GM19035 (cell line): Measurements from ENCODE around the gene SFXN5.

Experiments
- ATAC-seq: cut with Tn5 transposase; IDR thresholded peaks from one replicate; pipeline ENCODE4 v1.9.1; 2021; ENCODE audit not compliant: unreplicated experiment

The SFXN5 gene

DNA sequence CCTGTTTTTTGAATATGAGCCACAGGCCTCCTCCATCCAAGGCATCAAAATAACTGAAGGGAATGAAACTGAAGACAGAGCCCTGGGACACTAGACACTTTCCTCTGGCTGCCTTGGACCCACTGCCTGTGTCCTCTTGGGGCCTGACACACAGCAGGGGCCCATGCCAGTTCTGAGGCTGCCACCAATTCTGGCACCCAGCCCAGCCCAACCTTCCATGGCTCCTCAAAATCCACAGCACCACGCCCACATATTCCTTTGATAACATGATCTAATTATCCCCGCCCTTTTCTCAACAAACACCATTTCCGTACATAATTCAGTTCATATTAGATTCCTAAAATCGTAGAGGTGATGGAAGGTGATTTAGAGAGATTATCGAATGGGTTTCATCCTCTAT is 90.0 kb downstream of the SFXN5 start:
- no peak for ATAC-seq

DNA sequence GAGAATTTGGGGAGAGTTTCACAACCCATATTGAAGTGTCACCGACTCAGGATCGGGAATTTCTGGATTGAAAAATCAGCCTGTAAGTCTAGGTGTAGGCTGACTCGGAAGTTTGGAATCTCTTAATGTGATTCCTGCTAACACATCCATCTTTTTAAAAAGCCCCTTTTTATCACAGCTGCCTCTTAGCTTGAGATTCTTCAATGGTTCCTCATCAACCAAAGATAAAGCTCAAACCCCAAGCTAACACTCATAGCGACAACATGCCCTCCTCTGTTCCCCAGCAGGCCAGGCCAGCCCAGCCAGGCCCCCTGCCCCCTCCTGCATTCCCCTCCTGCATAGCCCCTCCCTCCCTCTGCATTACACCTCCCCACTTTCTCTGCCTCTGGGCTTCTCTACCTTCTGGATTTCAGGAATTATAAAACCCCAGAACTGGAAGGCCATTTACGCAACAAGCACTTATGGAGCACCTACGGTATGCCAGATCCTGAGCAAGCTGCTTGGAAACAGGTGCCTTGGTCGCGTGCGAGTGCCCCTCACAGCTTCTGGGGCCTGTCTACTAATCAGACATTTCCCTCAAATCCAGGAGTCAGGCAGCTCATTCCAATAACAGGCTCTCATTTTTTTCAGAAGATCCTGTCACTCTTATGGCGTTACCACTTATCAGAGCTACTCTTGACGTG is 90.8 kb downstream of the SFXN5 start:
- no peak for ATAC-seq

DNA sequence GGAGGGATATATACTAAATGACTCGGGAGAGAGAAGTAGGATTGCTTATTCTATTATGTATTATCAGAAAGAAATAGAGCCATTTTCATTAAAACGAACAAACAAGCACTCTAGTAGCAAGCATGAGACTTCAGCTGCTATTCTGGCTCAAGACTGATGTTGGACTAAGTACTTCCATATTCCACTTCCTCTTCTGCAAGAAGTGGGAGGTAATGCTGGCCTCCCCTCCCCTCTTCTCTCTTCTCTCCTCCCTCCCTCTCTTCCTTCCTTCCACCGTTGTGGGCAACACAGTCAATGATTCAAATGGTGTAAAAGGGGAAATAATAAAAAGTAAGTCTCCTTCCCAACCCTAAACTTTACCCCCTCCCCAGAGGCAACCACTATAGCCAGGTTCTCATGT is 91.6 kb downstream of the SFXN5 start:
- ATAC-seq: no peak

DNA sequence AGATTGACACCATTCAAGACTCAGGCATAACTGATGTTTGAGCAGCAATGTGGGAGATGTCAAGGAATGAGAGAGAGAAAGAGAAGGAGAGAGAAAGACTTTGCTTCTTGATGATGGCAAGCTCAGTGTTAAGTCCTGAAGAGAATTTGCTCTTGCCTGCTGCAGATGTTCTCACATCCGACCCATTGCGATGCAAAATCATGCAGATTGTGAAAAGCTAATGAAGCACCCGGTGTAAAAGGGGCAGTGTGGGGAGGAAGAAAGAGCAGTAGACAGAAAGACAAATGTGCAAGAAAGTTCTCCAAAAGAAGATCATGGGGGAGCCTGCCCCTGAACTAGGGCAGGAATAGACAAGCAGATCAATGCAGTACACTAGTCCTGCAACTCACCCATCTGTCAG is 96.5 kb downstream of the SFXN5 start:
- no peak for ATAC-seq

DNA sequence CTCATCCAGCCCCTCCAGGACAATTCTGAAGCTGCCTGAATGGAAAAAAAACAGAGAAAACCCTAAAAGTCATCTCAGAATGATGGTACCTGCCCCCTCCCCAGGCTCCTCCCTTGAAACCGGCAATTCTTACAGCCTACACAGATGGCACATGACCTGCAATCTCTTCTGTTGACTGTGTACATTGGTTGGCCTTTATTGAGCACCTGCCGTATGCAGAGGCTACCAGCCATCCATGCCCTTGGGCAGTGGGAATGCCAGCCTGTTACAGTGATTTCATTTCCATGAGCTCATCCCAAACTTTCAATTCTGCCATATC is 97.1 kb downstream of the SFXN5 start:
- no peak for ATAC-seq

DNA sequence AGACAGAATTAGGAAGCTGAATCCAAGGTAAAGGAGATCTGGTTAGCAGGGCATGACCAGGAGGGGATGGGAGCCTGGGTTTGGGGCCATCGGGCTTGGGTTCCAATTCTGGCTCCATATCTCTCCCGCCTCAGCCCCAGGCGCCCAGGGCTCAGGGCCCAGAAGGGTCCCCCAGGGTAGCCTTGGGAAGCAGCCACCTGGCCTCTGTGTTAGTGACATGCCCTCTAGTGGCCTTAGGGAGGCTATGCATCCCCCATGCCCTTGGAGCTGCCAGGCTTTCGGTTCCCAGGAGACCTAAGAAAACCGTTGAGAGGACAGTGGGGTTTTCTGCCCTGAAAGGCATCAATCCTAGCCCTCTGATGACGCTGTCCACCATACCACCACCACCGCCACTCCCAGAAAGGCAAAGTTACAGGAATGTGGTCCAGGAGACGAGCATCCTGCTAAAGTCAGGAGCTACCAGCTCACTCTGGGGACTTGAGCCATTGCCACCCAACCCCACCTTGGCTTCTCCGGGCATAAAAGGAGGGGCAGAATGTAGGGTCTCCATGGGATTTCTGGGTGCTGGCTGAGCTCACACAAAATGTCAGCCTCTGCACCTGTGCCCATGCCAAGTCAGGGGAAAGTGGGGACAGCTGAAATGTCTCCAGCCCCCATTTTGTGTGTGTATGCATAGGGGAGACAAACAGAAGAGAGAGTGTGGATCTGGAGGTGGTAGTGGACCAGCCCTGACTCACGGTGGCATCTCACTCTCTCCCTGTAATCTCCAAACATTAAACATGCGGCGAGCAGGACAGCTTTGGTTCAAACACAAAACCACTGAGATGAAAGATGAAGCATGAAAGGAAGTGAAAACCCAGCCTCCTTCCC is 97.7 kb downstream of the SFXN5 start:
- peak; percentile 92 for ATAC-seq

DNA sequence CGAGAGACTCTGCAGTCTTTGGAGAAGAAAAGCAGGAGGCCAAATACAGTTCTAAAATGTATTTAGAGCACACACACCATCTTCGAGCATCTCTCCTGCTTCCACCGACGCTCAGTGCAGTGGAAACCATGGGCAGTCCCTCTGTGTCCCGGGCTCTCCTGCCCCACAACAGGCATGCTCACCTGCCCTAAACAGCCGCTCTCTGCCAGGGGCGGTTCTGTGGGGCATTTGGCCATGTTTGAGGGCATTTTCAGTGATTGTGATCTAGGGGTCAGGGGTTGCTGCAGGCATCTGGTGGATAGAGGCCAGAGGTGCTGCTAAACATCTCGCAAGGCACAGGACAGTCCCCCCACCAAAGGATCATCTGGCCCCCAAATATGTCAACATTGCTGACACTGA is 98.4 kb downstream of the SFXN5 start:
- no peak for ATAC-seq

DNA sequence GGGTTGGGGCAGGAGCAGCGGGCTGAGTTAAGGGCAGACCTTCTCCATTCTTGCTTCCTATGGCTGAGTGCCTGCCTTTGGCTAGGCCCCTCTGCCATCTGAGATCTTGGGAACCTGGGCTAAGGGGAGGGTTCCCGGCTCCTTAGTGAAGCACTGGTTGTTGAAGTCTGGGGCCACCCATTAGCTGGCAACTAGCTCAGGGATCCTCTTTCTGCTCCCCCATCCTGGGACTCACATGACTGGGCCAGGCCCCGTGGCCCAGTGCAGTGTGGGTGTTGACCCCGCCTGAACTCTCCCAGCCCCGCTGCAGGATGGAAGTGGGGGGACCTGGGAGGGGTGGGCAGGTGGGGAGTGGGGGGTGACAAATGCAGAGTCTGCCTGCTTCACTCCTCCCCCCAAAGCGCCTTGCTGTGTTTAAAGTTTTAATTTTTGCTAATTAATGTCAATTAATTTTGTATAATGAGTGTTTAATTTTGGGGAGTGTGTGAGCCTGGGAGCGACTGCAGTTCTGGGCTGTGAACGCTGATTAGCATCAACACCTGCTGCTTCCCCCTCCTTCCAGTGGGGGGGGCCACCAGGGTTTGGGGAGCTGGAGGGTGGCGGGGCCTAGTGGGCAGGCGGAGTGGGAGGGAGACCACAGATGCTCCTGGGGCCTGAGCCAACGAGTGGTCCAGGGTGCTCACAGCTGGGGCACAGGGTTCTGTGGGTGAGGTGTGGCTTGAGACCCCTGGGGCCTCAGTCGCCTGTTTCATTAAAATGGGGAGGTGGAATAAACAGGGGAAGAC is 99.0 kb downstream of the SFXN5 start:
- no peak for ATAC-seq

DNA sequence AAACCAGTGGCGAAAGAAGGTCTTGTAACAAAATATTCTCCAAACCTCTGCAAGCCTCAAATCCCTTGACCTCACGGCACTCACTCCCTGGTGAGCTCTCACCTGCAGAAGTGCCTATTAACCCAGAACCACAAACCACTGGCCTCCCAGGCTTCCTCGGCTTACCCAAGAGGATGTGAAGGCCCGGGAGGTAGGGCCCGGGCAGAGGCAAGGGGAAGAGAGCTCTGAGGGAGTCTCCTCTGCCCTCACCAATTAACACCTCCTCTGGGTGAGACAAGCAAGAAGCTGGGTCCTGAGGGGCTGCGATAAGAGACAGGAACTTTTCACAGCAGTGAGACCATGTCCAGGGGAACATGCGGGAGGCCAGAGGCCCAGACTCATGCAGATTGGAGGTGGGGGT is 100.5 kb downstream of the SFXN5 start:
- ATAC-seq: no peak

DNA sequence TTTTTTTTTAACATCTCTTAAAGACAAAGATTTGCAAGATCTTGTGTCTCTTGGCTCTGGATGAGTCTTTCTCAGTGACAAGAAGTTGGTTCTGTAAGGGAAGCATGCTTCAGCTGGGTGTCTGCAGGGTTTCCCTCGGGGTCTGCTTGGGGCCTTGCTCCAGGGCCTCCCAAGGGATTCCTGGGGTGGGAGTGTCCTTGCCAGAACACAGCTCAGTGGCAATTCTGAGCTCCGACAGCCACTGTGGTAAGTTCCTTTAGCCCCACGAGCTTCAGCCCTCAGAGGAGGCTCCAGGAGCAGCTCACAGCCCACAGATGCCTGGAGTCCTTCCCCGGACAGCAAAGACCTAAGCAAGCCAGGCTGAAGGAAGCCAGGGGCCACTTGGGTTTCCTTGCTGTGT is 101.8 kb downstream of the SFXN5 start:
- no peak for ATAC-seq

DNA sequence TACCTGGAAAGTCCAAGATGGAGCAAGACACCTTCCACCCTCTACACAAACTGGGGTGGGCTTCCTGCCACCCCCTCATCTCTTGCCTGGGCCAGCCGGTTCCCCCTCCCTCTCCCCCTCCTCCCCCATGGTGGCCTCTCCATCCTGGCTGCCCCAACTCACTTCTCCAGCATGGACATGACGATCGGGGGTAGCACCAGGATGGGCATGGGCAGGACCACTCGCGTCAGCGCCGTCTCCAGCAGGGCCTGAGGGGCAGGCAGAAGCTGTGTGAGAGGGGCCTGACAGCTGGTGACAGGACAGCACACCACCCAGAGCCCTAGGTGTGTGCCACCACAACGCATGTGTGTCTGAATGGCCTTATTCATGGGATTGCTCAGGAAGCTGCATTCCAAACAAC is 103.2 kb downstream of the SFXN5 start:
- ATAC-seq: no peak

DNA sequence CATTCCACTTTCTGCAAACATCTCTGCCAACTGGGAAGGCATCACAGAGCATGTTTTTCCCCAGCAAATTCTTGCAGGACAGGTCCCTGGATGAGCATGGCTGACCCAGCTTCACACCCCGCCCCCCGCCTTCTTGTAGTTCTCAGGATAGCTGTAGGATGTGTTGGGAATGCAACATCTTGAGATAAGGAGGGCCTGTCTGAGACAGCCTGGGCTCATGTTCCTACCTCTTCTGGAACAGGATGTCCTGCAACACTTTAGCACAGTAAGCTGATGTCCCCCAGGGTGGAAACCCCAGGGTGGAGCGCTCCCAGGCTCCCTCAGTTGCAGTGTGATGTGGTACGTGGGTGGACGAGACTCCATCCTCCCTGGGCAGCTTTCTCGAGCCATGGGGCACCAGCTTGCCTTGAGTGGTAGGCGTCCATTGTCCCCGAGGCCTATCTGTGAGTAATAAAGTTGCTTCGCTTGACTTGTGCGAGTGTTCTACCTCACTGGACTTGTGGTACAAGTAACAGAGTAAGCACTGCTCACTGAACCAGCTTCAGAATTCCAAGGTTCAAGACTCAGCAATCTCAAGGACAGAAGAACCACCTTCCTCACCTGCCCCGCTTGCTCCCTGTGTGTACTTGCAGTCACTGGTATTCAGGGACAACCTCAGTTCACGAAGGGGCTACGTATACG is 105.6 kb downstream of the SFXN5 start:
- no peak for ATAC-seq

DNA sequence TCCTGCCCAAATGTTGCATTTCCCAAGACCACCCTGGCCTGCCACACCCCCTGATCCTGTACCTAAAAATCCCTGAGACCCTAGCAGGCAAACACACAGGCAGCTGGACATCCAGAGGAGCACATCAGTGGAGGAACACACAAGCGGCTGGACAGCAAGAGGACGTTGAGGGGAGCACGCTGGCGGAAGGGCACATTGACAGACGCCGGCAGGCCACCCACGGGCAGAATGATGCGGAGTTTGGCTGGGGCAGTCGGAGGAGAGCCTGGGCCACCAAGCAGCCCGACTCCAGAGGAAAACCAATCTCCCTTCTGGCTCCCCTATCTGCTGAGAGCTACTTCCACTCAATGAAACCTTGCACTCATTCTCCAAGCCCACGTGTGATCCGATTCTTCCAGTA is 106.5 kb downstream of the SFXN5 start:
- ATAC-seq: no peak

DNA sequence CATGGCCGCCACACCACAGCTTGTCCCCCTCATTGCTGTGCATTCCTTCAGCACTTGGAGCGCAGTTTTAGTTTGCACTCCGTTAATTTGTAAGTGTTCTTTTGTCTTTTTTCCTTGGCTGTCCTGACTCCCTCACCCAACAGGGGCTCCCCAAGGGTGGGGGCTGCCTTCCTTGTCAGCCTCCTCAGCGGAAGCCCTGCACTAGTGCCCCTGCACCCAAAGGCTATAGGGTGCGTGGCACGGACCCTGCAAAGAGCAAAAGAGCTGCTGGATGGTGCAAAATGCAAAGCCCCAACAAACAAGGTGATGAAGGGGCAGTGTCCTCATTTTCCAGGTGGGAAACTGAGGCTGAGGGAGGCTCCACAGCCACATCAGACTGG is 107.4 kb downstream of the SFXN5 start:
- no peak for ATAC-seq

DNA sequence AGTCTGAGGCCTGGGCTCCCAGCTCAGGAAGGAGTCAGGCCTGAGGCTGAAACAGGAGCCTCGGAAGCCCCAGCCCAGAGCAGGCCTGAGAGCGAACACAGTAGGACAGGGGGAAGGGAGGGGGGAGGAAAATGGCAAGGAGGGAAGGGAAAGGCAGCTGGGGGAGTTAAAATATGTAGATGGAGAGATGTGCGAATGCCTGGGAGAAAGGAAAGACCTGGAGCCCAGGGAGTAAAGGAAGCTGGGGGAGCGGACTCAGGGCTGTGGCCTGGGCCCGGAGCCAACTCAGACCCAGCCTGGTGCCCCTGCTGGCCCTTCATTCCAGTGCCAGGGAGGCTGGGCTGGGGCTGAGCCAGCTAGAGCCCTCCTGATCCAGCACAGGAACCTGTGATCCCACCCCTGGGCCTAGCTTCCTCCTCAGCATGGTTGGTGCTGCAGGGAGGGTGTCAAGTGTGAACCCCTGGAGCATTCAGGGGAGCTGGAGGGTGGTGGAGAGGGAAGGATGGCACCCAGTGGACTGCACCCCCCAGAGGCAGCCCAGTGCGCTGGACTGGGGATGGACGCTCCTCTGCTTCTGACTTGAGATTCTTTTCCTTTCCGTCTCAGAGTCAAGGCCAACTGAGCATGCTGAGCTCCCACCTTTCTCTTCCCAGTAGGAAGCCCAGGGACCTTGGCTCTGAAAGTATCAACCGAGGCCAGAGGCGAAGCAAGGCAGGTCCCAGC is 107.9 kb downstream of the SFXN5 start:
- ATAC-seq: no peak

DNA sequence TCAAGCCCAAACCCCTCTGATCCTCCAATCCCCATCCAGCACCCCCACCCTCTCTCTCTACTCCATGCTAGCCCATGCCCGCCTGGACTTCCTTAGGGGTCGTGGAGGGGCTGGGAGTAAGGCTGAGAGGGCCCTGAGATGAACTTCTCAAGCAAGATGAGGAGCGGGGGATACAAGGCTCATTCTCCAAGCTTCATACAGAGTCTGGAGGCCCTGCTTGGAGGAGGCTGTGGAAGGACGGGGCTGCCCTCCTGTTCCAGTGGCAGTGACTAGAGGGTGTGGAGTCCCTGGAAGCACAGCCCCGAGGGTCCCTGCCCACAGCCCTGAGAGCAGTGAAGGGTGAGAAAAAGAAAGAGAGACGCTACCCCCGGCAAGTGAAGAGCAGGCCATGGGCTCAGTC is 108.6 kb downstream of the SFXN5 start:
- ATAC-seq: no peak

DNA sequence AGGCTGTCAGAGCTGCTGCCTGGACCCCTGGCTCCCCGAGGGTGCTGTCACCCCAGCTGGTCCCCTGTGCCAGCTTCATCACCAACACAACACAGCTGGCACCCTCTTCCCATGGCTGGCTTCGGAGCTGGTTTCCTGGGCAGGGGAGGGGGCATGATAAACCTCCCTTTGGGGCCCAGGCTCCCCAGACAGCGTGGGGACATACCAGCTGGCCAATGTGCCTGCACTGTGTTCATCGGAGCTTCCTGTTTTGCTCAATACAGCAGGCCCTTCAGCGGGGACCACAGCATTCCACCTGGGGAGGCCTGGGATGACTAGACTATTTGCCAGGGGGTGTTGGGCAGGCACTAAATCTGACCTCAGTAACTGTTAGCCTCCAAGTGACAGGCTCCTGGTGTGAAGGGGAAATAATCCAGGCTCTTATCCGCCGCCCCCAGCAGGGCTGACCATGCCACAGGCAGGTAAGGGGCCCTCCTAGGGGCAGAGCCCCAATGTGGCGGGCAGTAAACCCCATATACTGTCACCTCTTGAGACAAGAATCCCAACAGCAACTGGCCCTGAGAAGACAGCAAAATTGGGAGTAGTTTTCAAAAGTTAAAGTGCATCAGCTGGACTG is 109.6 kb downstream of the SFXN5 start:
- ATAC-seq: no peak

DNA sequence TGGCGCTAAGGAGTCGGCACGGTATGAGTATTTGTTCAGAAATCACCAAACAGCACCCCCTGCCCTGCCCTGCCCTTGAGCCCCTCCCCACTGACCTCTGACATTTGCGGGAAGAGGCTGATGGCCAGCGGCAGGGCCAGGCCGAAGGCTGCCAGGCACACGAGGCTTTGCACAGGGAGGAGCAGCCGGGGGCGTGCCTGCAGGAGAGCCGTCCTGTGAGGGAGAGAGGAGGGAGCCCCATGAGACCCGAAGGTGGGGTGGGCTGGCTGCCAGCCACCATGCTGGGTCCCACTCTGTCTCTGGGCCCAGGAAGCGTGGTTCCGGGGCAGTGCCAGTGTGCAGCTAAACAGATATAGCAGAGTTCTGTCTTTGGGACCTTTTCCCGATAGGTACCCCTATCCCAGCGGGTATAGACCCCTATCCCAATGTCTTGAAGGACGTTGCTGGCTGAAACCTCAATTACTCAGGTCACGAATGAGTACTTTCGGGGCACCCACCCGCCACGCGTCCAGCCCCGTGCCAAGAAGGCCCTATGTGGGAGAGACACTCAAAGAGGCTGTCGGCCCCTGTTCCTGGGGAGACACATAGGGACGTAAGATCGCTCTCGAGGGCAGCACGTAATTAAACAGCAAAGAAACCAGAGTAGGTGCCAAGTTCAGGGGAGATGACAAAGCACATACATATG is 110.3 kb downstream of the SFXN5 start:
- ATAC-seq: no peak

DNA sequence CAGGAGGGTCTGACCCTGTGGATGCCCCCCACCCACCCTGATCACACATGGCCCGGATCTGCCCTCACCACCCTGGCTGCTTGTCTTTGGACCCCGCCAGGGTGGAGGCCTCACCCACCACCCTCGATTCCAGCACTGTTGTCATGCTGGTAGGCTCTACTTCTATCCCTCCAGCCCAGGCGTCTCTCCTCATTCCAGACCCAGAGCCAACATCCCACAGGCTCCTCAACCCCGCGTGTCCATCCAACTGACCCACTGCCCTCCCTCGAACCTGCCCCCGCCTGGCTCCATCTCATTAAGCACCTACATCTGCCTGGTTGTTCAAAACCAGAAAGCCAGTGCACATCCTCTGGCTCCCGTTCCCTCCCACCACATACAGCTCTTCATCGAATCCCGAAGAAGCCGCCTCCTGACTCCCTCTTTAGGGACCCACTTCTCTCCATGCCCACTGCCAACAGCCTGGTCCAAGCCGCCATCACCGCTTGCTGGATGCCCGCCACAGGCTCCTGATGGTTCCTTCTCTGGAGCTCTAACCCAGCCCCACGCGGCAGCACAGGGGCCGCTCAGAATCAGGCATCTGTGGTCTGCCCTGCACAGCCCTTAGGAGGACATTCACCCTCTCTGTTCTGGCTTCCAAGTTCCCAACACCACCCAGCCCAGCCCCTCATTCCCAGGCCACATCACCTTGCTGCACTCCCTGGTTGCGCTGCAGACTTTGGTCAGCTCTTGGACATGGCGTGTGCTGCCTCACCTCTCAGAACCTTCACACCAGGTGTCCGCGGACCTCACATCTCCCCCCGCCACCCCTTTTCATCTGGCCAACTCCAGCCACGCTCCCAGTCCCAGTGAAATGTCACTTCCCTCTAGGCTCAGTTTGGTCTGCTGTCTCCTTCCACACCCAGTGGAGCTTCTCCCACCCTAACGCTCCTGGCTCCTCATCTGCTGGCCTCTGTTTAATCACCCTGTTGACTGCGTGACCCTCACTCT is 111.2 kb downstream of the SFXN5 start:
- ATAC-seq: no peak
